ENCODE data around the gene RNF123. TPM values are rescaled to one million over a fixed set of nuclear protein-coding genes. Genes with fewer than 3 reads are reported as not detected.
A peak's percentile ranks its signal among the peaks of the same experiment; 100 is the strongest.
"Not testable (repeated sequence)": the region's sequence is repeated elsewhere in the genome, so short reads cannot be mapped to it uniquely, and the experiment has no call there.

Gene RNF123
- total RNA-seq, 1 donor, result 33.3 TPM

DNA sequence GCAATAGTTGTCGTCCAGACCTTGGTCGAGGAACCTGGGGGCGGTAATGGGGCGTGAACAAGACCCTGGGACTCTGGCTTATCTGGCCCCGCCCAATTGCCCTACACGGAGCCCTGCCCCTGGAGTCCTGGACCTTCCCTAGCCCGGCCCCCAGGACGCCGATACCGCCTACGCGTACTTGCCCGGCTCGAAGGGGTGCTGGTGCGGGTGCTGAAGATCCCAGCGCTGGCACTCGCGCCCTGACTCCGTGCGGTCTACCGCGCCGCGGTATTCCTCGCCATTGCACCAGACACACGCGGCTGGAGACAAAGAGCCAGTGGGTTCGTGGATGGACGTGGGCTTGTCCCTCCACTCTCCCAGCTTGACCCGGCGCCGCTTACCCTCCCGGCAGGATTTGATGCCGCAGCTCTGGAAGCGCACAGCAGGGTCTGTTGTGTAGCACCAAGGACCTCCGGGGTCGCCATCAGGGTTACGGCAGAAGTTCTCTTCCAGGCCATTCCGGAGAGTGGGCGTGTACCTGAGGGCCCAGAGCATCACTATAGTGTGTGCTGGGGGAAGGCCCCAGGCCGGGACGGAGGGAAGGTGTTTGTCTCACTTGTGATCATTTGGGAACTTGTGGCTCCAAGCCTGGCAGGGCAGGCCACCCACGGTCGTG is 2.5 kb upstream of the RNF123 start:
- not testable (repeated sequence) for H2AFZ ChIP-seq (ENCODE audit: low read length)

DNA sequence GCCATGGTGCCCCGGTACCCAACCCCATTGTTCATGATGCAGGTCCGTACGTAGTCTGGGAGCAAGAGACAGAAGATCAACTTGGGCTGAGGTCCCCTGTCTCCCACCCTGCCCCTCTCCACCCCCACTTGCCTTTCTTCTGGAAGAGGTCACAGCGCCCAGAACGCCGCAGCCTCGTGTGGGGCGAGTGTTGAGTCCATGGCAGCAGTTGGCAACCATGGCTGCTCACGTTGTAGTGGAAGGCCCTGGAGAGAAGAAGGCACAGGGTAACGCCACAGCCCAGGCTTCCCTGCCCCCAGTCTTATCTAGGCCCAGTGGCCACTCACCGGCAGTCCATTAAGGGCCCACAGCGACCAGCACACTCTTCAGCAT is 1.9 kb upstream of the RNF123 start:
- H3K27me3 ChIP-seq (ENCODE audit: insufficient read depth, low read length); H3K27ac ChIP-seq (ENCODE audit: low read depth, low read length); H3K4me2 ChIP-seq (ENCODE audit: insufficient read depth, low read length); H3K4me3 ChIP-seq (ENCODE audit: insufficient read depth, low read length); H2AFZ ChIP-seq (ENCODE audit: low read length); DNase-seq (ENCODE audit: insufficient read length, low spot score, missing footprints); H4K20me1 ChIP-seq (ENCODE audit: insufficient read depth, low read length); H3K9me3 ChIP-seq (ENCODE audit: low read depth, low read length): not testable (repeated sequence)
- Histone ChIP-seq H3K4me1 (ENCODE audit: insufficient read depth, low read length) (peaks cover 11% of the 10 kb centered on the region), H3K79me2 (ENCODE audit: insufficient read depth, low read length) (peaks cover 23% of the 10 kb centered on the region), H3K36me3 (ENCODE audit: insufficient read depth, low read length) (peaks cover 14% of the 10 kb centered on the region)

More for the DNA sequence above, 2.5 kb upstream of the RNF123 start:
- peak overlapping the region; percentile 67 for H3K4me2 ChIP-seq (ENCODE audit: insufficient read depth, low read length)
- H3K4me3 ChIP-seq (ENCODE audit: insufficient read depth, low read length), result peak overlapping the region; percentile 57
- peak; percentile 71 for DNase-seq (ENCODE audit: insufficient read length, low spot score, missing footprints)
- H3K79me2 ChIP-seq (ENCODE audit: insufficient read depth, low read length), result peaks cover 23% of the 10 kb centered on the region
- H3K27me3 ChIP-seq (ENCODE audit: insufficient read depth, low read length); H3K9me3 ChIP-seq (ENCODE audit: low read depth, low read length); H3K27ac ChIP-seq (ENCODE audit: low read depth, low read length); H4K20me1 ChIP-seq (ENCODE audit: insufficient read depth, low read length): not testable (repeated sequence)
- peaks cover 19% of the 10 kb centered on the region for H3K36me3 ChIP-seq (ENCODE audit: insufficient read depth, low read length)
- H3K4me1 ChIP-seq (ENCODE audit: insufficient read depth, low read length), result peaks cover 11% of the 10 kb centered on the region

GRCh38 chr3:49688338-49689045 is 865 bp upstream of the RNF123 start:
- H3K36me3 ChIP-seq (ENCODE audit: insufficient read depth, low read length); H4K20me1 ChIP-seq (ENCODE audit: insufficient read depth, low read length); H3K9me3 ChIP-seq (ENCODE audit: low read depth, low read length); H3K27me3 ChIP-seq (ENCODE audit: insufficient read depth, low read length); H2AFZ ChIP-seq (ENCODE audit: low read length): not testable (repeated sequence)
- Histone ChIP-seq H3K27ac (ENCODE audit: low read depth, low read length) (peak overlapping the region; percentile 71), H3K4me2 (ENCODE audit: insufficient read depth, low read length) (peak overlapping the region; percentile 88), H3K4me1 (ENCODE audit: insufficient read depth, low read length) (peaks cover 11% of the 10 kb centered on the region), H3K79me2 (ENCODE audit: insufficient read depth, low read length) (peaks cover 27% of the 10 kb centered on the region), H3K4me3 (ENCODE audit: insufficient read depth, low read length) (peak overlapping the region; percentile 98)
- peak; percentile 52 for DNase-seq (ENCODE audit: insufficient read length, low spot score, missing footprints)

DNA sequence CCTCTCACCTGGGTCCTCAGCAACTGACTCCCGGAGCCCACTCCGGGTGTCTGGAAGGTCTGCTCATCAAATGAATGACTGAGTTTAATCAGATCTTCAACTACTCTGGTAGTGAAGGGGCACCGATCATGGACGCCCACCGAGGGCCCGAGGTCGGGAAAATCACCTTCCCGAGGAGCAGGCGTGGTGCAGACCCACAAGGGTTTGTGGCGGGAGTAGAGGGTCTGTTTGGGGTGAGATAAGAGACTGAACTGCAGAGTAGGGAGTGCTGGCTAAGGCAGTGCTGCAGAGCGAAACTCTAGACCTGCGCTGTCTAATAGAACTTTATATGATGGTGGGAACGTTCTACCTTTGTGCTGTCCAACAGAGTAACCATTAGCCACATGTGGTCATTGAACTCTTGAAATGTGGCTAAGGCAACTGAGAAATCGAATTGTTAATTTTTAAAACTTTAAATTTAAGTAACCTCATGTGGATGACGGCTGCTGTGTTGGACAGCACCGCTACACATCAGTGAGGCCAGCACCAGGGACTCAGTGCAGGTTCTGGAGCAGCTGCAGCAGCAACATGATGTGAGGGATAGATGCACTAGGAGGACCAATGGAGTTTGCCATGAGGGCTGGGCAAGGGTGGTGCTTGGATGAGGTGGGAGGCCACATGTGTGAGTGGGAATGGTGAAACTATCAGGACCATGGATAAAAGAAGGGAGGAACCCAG is 709 bp downstream of the RNF123 start:
- H3K27me3 ChIP-seq (ENCODE audit: insufficient read depth, low read length), result not testable (repeated sequence)

GRCh38 chr3:49690856-49691255 is 1.5 kb downstream of the RNF123 start:
- H3K36me3 ChIP-seq (ENCODE audit: insufficient read depth, low read length); H2AFZ ChIP-seq (ENCODE audit: low read length); H4K20me1 ChIP-seq (ENCODE audit: insufficient read depth, low read length); H3K4me3 ChIP-seq (ENCODE audit: insufficient read depth, low read length); H3K27me3 ChIP-seq (ENCODE audit: insufficient read depth, low read length); H3K9me3 ChIP-seq (ENCODE audit: low read depth, low read length); DNase-seq (ENCODE audit: insufficient read length, low spot score, missing footprints); H3K27ac ChIP-seq (ENCODE audit: low read depth, low read length): not testable (repeated sequence)
- peak overlapping the region; percentile 88 for H3K4me2 ChIP-seq (ENCODE audit: insufficient read depth, low read length)
- H3K4me1 ChIP-seq (ENCODE audit: insufficient read depth, low read length), result peaks cover 11% of the 10 kb centered on the region
- peaks cover 35% of the 10 kb centered on the region for H3K79me2 ChIP-seq (ENCODE audit: insufficient read depth, low read length)

More for the DNA sequence above, 709 bp downstream of the RNF123 start:
- Histone ChIP-seq H3K4me1 (ENCODE audit: insufficient read depth, low read length) (peaks cover 11% of the 10 kb centered on the region), H2AFZ (ENCODE audit: low read length) (peak overlapping the region; percentile 97), H3K4me3 (ENCODE audit: insufficient read depth, low read length) (peak overlapping the region; percentile 98), H3K27ac (ENCODE audit: low read depth, low read length) (peak overlapping the region; percentile 71), H3K4me2 (ENCODE audit: insufficient read depth, low read length) (peak overlapping the region; percentile 88), H3K79me2 (ENCODE audit: insufficient read depth, low read length) (peaks cover 35% of the 10 kb centered on the region)
- not testable (repeated sequence) for H4K20me1 ChIP-seq (ENCODE audit: insufficient read depth, low read length); DNase-seq (ENCODE audit: insufficient read length, low spot score, missing footprints); H3K9me3 ChIP-seq (ENCODE audit: low read depth, low read length); H3K36me3 ChIP-seq (ENCODE audit: insufficient read depth, low read length)

DNA sequence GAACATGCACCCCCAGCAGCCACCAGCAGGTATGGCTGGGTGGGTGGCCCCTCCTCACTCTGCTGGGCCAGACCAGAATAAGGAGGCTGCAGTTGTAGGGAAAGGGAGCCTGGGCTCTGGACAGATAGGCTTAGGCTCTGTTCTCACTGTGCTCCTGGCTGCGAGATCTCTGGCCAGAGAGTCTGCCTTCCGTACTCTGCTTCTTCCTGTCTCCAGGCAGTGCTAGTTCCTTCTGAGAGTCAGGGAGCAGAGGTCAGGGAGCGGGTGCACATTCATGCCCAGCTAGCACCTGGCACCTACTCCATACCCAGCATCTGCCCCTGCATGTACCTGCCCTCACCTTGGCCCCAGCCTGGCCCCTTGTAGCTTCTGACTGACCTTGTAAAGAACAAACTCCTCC is 2.1 kb downstream of the RNF123 start:
- H3K4me3 ChIP-seq (ENCODE audit: insufficient read depth, low read length); H3K4me2 ChIP-seq (ENCODE audit: insufficient read depth, low read length); H3K36me3 ChIP-seq (ENCODE audit: insufficient read depth, low read length); H2AFZ ChIP-seq (ENCODE audit: low read length); H3K27ac ChIP-seq (ENCODE audit: low read depth, low read length); H3K27me3 ChIP-seq (ENCODE audit: insufficient read depth, low read length); H4K20me1 ChIP-seq (ENCODE audit: insufficient read depth, low read length); H3K9me3 ChIP-seq (ENCODE audit: low read depth, low read length): not testable (repeated sequence)
- DNase-seq (ENCODE audit: insufficient read length, low spot score, missing footprints), result peak; percentile 41
- peaks cover 11% of the 10 kb centered on the region for H3K4me1 ChIP-seq (ENCODE audit: insufficient read depth, low read length)
- H3K79me2 ChIP-seq (ENCODE audit: insufficient read depth, low read length), result peaks cover 35% of the 10 kb centered on the region

- not testable (repeated sequence) for H3K27ac ChIP-seq (ENCODE audit: low read depth, low read length); H4K20me1 ChIP-seq (ENCODE audit: insufficient read depth, low read length); H3K9me3 ChIP-seq (ENCODE audit: low read depth, low read length); H3K4me3 ChIP-seq (ENCODE audit: insufficient read depth, low read length); H3K4me2 ChIP-seq (ENCODE audit: insufficient read depth, low read length); H3K4me1 ChIP-seq (ENCODE audit: insufficient read depth, low read length); H2AFZ ChIP-seq (ENCODE audit: low read length); H3K27me3 ChIP-seq (ENCODE audit: insufficient read depth, low read length); H3K36me3 ChIP-seq (ENCODE audit: insufficient read depth, low read length)
- peak; percentile 1 for DNase-seq (ENCODE audit: insufficient read length, low spot score, missing footprints)
- peaks cover 33% of the 10 kb centered on the region for H3K79me2 ChIP-seq (ENCODE audit: insufficient read depth, low read length)
Observed at GRCh38 chr3:49694409-49695070, 5.2 kb downstream of the RNF123 start.

- H3K4me1 ChIP-seq (ENCODE audit: insufficient read depth, low read length); DNase-seq (ENCODE audit: insufficient read length, low spot score, missing footprints); H3K4me2 ChIP-seq (ENCODE audit: insufficient read depth, low read length): not testable (repeated sequence)
Observed at GRCh38 chr3:49695350-49696015, 6.1 kb downstream of the RNF123 start.

More at GRCh38 chr3:49695350-49696015, 6.1 kb downstream of the RNF123 start:
- peaks cover 13% of the 10 kb centered on the region for H3K36me3 ChIP-seq (ENCODE audit: insufficient read depth, low read length)
- not testable (repeated sequence) for H3K9me3 ChIP-seq (ENCODE audit: low read depth, low read length); H4K20me1 ChIP-seq (ENCODE audit: insufficient read depth, low read length); H2AFZ ChIP-seq (ENCODE audit: low read length); H3K27me3 ChIP-seq (ENCODE audit: insufficient read depth, low read length); H3K4me3 ChIP-seq (ENCODE audit: insufficient read depth, low read length); H3K27ac ChIP-seq (ENCODE audit: low read depth, low read length)
- peaks cover 24% of the 10 kb centered on the region for H3K79me2 ChIP-seq (ENCODE audit: insufficient read depth, low read length)

All from osteoblast (primary cell).